ENCODE results near the gene PTDSS2.

Gene PTDSS2

DNA sequence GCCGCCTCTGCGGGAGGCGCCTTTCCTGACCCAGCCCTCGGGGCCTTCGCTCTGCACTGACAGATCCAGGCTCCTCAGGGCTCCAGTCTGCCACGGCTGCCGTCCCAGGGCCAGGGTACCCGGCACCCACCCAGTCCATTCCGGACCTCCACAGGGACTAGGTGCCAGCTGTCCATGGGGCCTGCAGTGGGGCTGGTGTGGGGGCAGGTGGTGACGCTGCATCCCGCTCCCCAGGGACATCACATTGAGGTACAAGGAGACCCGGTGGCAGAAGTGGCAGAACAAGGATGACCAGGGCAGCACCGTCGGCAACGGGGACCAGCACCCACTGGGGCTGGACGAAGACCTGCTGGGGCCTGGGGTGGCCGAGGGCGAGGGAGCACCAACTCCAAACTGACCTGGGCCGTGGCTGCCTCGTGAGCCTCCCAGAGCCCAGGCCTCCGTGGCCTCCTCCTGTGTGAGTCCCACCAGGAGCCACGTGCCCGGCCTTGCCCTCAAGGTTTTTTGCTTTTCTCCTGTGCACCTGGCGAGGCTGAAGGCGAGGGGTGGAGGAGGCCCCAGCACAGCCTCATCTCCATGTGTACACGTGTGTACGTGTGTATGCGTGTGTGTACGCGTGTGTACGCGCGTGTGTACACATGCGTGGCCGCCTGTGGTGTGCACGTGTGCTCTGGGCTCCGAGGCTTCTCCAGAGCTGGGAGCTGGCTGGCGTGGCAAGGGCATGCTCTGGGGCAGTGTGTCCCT, 40.3 kb downstream of the PTDSS2 start:
- DNase-seq (ENCODE audit: low read depth) = no peak

GRCh38 chr11:490930-491260, 40.8 kb downstream of the PTDSS2 start:
- no peak for DNase-seq (ENCODE audit: low read depth)

DNA sequence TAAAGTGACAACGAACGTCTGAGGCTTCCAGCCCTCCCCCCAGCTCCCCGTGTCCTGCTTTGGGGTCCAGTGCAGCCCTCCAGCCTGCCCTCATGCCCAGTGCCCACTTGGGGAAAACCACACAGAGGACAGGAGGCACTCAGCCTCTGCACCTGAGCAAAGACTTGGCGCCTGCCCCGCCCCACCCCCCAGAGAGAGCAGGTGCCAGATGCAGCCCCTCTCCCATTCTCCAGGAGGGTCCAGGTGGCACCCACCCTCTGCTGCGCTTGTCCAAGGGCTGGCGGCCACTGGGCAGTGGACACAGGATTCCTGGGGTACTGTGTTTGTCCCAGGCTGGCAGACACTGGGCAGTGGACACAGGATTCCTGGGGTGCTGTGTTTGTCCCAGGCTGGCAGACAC, 41.3 kb downstream of the PTDSS2 start:
- DNase-seq (ENCODE audit: low read depth) = no peak

DNA sequence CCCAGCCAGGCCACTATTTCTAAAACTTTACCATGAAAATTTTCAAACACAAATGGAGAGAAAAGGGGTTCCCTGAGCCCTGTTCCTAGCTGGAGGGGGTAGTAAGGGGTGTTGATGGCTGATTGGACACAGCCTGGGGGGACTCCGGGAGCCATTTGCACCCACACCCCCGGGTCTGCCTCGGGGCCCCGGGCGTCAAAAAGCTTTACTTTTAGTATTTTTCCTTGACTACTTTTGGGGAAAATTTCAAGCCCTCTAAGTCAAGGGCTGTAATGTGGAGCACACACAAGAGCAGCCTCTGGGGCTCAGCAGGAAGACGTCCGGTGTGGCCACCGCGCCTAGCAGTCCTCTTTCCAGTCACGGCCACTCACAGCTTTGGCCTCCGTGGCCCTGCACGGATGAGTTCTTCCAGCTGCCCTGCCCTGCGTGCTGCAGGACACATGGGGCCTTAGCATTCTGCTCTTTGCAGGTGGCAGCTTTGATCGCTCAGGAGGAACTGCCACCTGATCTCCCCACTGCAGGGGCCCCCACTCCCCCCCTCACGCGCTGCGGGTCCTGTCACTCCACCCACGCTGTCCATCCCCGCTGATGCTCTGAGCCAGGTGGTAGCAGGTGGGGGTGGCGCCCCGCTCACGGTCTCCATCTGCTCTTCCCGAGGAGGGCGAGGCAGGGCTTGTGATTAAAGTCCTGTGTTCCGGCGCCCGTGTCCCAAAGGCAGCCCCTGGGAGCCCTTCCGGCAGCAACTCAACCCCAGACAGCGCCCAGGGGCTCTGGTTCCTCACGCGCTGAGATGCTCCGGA, 42.5 kb downstream of the PTDSS2 start:
- no peak for DNase-seq (ENCODE audit: low read depth)

- no peak for DNase-seq (ENCODE audit: low read depth)
Measured at GRCh38 chr11:494761-495536, 44.9 kb downstream of the PTDSS2 start.

- DNase-seq (ENCODE audit: low read depth) = no peak
Measured at GRCh38 chr11:495537-495931, 45.5 kb downstream of the PTDSS2 start.

DNA sequence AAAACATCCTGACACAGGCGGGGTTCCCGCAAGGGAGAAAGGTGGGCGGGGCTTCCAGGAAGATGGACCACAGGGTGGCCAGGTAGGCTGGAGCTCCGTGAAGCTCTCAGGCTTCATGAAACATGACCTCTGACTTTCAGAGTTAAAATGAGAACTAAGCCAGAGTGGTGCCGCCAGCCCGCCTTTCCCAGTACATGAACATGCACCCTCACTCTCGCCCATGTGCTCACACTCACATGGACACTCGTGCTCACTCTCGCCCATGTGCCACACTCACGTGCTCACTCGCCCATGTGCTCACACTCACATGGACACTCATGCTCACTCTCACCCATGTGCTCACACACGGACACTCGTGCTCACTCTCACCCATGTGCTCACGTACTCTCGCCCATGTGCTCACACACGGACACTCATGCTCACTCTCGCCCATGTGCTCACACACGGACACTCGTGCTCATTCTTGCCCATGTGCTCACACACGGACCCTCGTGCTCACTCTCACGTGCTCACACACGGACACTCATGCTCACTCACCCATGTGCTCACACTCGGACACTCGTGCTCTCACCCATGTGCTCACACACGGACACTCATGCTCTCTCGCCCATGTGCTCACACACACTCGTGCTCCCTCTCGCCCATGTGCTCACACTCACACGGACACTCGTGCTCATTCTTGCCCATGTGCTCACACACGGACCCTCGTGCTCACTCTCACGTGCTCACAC, 46.9 kb downstream of the PTDSS2 start:
- DNase-seq (ENCODE audit: low read depth) = no peak

- DNase-seq (ENCODE audit: low read depth) = no peak
Measured at GRCh38 chr11:497565-498296, 47.7 kb downstream of the PTDSS2 start.

DNA sequence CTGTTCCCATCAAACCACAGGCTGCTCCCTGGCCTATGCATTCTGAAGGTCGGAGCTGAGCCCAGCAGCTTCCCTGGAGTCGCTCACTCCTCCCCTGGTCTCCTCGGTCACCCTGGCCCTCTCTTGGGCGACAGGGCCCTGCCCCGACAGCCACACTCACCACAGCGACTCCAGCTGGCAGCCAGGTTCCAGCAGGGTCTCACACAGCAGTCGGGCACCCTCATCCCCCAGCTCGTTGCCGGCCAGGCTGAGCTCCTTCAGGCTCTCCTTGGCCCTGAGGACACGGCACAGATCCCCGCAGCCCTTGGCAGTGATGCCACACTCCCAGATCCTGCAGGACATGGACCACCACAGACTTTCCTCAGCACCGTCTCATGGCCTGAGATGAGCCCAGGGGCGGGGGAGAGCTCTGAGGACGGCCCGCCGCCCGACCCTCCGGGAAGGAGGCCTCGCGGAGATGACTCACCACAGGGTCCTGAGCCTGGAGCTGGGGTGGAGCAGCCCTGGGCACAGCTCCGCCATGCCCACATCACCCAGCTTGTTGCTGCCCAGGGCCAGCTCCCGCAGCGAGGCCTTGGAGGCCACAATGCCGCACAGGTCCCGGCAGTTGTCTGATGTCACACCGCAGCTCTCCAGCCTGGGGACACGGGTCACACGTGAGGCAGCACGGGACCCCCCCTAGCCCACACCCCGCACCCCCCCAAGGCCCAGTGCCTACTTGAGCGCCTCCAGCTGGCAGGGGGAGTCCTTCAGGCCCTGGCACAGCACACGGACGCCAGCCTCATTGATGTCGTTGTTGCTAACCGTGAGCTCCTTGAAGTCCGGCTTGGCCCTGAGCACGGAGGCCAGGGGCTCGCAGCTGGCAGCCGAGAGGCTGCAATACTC, 48.5 kb downstream of the PTDSS2 start:
- no peak for DNase-seq (ENCODE audit: low read depth)

- no peak for DNase-seq (ENCODE audit: low read depth)
Measured at GRCh38 chr11:499201-500076, 49.4 kb downstream of the PTDSS2 start.

- no peak for DNase-seq (ENCODE audit: low read depth)
Measured at GRCh38 chr11:501001-501682, 51.1 kb downstream of the PTDSS2 start.

- DNase-seq (ENCODE audit: low read depth) = no peak
Measured at GRCh38 chr11:501683-502287, 51.7 kb downstream of the PTDSS2 start.

DNA sequence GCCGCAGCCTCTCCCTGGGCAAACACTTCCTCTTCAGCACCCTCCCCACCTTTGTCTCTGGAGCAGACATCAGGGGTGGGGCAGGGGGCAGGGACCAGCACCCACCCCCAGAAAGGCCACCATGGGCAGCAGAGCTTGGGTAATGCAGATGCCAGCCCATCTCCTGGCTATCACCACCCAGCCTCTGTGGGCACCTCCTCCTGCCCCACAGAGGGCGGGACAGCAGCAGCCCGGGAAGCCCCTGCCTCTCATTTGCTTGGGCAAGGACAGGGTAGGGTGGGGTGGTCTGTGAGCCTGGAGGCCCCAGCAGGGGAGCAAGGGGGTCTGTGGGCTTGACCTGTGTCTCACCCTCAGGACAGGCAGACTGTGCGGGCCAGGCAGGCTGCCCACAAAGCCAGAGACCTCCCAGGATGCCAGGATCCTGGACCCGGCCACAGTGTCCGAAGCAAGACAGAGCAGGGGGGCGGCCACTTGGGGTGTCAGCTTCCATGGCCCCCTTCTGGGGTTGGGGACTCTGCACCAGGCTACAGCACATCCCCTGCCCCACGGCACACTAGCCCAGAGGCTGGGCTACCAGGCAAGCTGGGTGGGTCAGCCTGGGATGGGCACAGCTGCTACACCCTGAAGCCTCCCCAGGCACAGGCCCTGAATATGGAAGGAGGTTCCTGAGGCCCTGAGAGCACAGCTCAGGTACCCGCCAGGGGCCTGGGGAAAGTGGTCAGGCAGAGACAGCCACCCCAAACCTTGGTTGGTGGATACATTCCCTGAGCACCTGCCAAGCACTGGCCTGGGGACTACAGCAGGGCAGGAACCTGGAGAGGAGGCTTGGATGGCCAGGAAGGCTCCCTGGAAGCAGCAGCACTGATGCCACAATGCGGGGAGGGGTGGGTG, 52.5 kb downstream of the PTDSS2 start:
- no peak for DNase-seq (ENCODE audit: low read depth)

- peak; percentile 48 for DNase-seq (ENCODE audit: low read depth)
Measured at GRCh38 chr11:503179-503981, 53.3 kb downstream of the PTDSS2 start.

DNA sequence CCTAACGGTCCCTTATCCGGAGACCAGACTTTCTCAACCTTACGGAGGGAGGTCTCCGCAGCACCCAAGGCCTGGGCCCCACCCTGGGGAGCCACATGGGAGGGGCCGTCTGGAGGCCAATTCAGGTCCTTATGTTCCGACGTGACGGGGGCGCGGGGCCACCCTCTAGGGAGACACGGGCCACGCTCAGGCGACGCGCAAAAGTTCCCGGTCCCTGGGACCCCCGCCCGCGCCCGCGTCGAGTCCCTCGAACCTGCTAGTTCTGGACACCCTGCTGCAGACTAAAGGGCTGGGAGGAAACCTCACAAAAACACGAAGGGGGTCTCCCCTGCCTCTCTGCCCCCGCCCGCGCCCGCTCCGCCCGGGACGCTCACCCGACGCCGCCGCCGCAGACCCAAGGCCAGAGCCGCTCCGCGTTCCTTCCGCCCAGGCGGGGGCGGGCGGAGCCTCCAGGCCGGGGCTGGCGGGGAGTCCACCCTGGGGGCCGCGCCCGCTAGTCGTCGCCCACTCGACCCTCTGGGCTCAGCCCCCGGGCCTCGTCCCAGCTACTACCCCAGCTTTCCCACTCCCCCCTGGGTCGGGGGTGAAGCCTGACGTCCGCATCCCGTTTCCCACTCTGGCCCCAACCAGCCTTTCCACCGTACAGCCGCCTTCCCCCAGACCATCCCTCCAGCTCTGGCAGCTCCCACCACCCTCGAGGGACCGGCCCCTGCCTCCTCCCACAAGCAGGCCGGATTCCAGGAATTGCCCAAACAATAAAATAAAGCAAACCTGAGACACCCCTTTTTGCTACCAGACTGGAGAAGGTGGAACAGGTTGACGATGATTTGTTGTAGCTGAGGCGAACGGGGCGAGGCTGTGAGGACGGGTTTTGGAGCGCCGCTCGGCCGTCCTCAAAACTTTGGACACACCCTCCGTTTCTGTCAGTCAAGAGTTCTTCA, 54.2 kb downstream of the PTDSS2 start:
- peak; percentile 54 for DNase-seq (ENCODE audit: low read depth)

DNA sequence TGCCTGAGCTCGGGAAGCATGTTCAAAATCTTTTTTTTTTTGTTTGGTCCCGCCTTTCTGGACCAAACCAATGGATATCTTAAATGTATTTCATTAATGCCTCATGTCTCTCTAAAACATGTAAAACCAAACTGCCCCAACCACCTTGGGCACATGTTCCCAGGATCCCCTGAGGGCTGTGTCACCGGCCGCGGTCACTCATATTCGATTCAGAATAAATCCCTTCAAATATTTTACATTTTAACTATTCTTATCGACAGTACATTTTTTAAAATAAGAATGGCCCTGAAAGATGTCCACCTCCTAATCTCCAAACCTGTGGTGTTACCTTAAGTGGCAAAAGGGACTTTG, 54.9 kb downstream of the PTDSS2 start:
- no peak for DNase-seq (ENCODE audit: low read depth)

Data from EH (cell line).